HCT116 (cell line): Measurements from ENCODE around the gene STPG3. TPM values are rescaled to one million over a fixed set of nuclear protein-coding genes. Genes with fewer than 3 reads are reported as not detected.

ENCODE experiments used
- ATAC-seq: fragments of 200-7000 bp; cut with Tn5 transposase; 2 replicates; pipeline ENCODE4 v1.9.1; 2020; ENCODE audit warnings: mild to moderate bottlenecking, moderate library complexity
- BruUV-seq: library from RNA; stranded (reverse); fragments of 400-500 nt; replicated peaks from 2 replicates; lab custom pipeline; 2021; lab: Mats Ljungman, UMichigan
- CTCF ChIA-PET: fragments of 300-600 bp; sonication (Branson Sonifier 250); formaldehyde crosslinking; loops from one replicate; lab custom pipeline; 2021; ENCODE audit warnings: antibody characterized with exemption; lab: Charles Lee
- POLR2A ChIA-PET: fragments of 300-600, 350-600 bp; sonication (Branson Sonifier 250); formaldehyde crosslinking; loops from one replicate; lab custom pipeline; 2021; ENCODE audit warnings: antibody characterized with exemption; lab: Charles Lee
- RAD21 ChIA-PET, 2 experiments: fragments of 300-600 bp; sonication (Branson Sonifier 250); formaldehyde crosslinking; loops; one replicate each; lab custom pipeline; 2023; ENCODE audit warnings: low total read pairs in 2 of 2; ENCODE audit not compliant: uncharacterized antibody in 2 of 2, unreplicated experiment in 2 of 2, low non-redundant PET in 1 of 2; lab: Charles Lee
- DNase-seq: peaks from one replicate; pipeline ENCODE4 v3.0.0-alpha.2; 2010; ENCODE audit warnings: low read depth, low spot score
- H2AFZ ChIP-seq: fragments of 200-600 bp; shearing (Covaris generic), sonication (generic); 2 replicates; pipeline ENCODE4 v1.6.1; 2017; ENCODE audit warnings: low read depth, mixed run types, mixed read lengths, antibody characterized with exemption, low read length; ENCODE audit not compliant: poor library complexity, severe bottlenecking
- H3K27ac ChIP-seq: 2 replicates; pipeline ENCODE4 v1.5.1; 2012; ENCODE audit warnings: low read depth, low read length
- H3K27me3 ChIP-seq: fragments of 200-600 bp; sonication (generic); 2 replicates; pipeline ENCODE4 v1.6.1; 2016; ENCODE audit warnings: mixed run types, low read length, mixed read lengths; ENCODE audit not compliant: insufficient read depth
- H3K36me3 ChIP-seq, 2 experiments: fragments of 200-500 bp in 1 of 2; fragments of 200-600 bp in 1 of 2; sonication (Bioruptor generic) in 1 of 2; sonication (generic) in 1 of 2; 2 replicates each; pipeline versions ENCODE4 v1.5.1 to v1.6.1; 2014 to 2016; ENCODE audit warnings: low read length in 2 of 2, inconsistent platforms in 1 of 2, mixed read lengths in 1 of 2, mixed run types in 1 of 2; ENCODE audit not compliant: insufficient read depth in 2 of 2, control insufficient read depth in 1 of 2
- H3K4me1 ChIP-seq, 2 experiments: fragments of 200-600 bp in 1 of 2; sonication (generic) in 1 of 2; 2 replicates each; pipeline versions ENCODE4 v1.5.1 to v1.6.1; 2012 to 2017; ENCODE audit warnings: low read length in 2 of 2, inconsistent platforms in 1 of 2, mild to moderate bottlenecking in 1 of 2, mixed read lengths in 1 of 2, mixed run types in 1 of 2, moderate library complexity in 1 of 2; ENCODE audit not compliant: insufficient read depth in 2 of 2, control insufficient read depth in 1 of 2
- H3K4me2 ChIP-seq: fragments of 200-600 bp; sonication (generic); 2 replicates; pipeline ENCODE4 v1.6.1; 2017; ENCODE audit warnings: mixed run types, low read length, mixed read lengths
- H3K4me3 ChIP-seq, 2 experiments: fragments of 200-600 bp in 1 of 2; sonication (generic) in 1 of 2; replicated peaks in 1 of 2; 2 replicates each; pipeline ENCODE4 v1.5.1; 2011 to 2016; ENCODE audit warnings: low read length in 2 of 2, control low read depth in 1 of 2, low read depth in 1 of 2, mild to moderate bottlenecking in 1 of 2, mixed read lengths in 1 of 2, mixed run types in 1 of 2
- H3K79me2 ChIP-seq: fragments of 200-600 bp; sonication (generic); 2 replicates; pipeline ENCODE4 v1.6.1; 2017; ENCODE audit warnings: mild to moderate bottlenecking, mixed run types, low read length, moderate library complexity, mixed read lengths; ENCODE audit not compliant: insufficient read depth
- H3K9ac ChIP-seq: fragments of 200-600 bp; sonication (generic); 2 replicates; pipeline ENCODE4 v1.6.1; 2016; ENCODE audit warnings: low read length, mixed read lengths
- H3K9me2 ChIP-seq: fragments of 200-600 bp; sonication (generic), shearing (Covaris generic); 2 replicates; pipeline ENCODE4 v1.6.1; 2017; ENCODE audit warnings: mixed run types, mild to moderate bottlenecking, moderate library complexity; ENCODE audit not compliant: insufficient read depth
- H3K9me3 ChIP-seq, 2 experiments: fragments of 200-500 bp in 1 of 2; fragments of 200-600 bp in 1 of 2; sonication (Bioruptor generic) in 1 of 2; sonication (generic) in 1 of 2; 2 replicates each; pipeline ENCODE4 v1.6.1; 2014 to 2017; ENCODE audit warnings: low read length in 2 of 2, mixed read lengths in 2 of 2, inconsistent platforms in 1 of 2, low read depth in 1 of 2, mild to moderate bottlenecking in 1 of 2, mixed run types in 1 of 2, moderate library complexity in 1 of 2; ENCODE audit not compliant: control insufficient read depth in 1 of 2, insufficient read depth in 1 of 2
- H4K20me1 ChIP-seq: fragments of 200-600 bp; sonication (generic), shearing (Covaris generic); 2 replicates; pipeline ENCODE4 v1.6.1; 2017; ENCODE audit warnings: mixed run types, mild to moderate bottlenecking, moderate library complexity; ENCODE audit not compliant: insufficient read depth
- YY1 ChIP-seq: IDR thresholded peaks from 2 replicates; pipeline ENCODE4 v1.6.1; 2011; ENCODE audit warnings: low read length, low read depth, moderate library complexity, mild to moderate bottlenecking; ENCODE audit not compliant: insufficient replicate concordance; ENCODE audit errors: extremely low read depth
- ZFX ChIP-seq: fragments of 450-650 bp; IDR thresholded peaks from 2 replicates; pipeline ENCODE4 v1.6.1; 2017
- intact Hi-C: fragments of 100-400 bp; cut with micrococcal nuclease; formaldehyde crosslinking; loops from 2 replicates; pipeline ENCODE4 v1.10.0; 2022
- total RNA-seq: library from RNA; stranded (reverse); gene quantifications from one replicate; pipeline ENCODE4 v1.2.1, GENCODE V29; 2021; ENCODE audit not compliant: unreplicated experiment
- TF ChIP-seq, protein P1 (sequence below), 3 experiments: fragments of 200-600 bp in 1 of 3; sonication (generic) in 1 of 3; IDR thresholded peaks in 2 of 3; conservative IDR thresholded peaks in 1 of 3; 2 replicates each; pipeline ENCODE4 v1.5.1; 2012 to 2017; ENCODE audit warnings: low read depth in 2 of 3, low read length in 2 of 3, antibody characterized with exemption in 1 of 3, borderline replicate concordance in 1 of 3, control low read depth in 1 of 3, mild to moderate bottlenecking in 1 of 3, mixed read lengths in 1 of 3, mixed run types in 1 of 3, moderate library complexity in 1 of 3; ENCODE audit not compliant: insufficient read depth in 1 of 3

STPG3 gene
- total RNA-seq, 1 experiment from 2014 or later, result not detected

DNA sequence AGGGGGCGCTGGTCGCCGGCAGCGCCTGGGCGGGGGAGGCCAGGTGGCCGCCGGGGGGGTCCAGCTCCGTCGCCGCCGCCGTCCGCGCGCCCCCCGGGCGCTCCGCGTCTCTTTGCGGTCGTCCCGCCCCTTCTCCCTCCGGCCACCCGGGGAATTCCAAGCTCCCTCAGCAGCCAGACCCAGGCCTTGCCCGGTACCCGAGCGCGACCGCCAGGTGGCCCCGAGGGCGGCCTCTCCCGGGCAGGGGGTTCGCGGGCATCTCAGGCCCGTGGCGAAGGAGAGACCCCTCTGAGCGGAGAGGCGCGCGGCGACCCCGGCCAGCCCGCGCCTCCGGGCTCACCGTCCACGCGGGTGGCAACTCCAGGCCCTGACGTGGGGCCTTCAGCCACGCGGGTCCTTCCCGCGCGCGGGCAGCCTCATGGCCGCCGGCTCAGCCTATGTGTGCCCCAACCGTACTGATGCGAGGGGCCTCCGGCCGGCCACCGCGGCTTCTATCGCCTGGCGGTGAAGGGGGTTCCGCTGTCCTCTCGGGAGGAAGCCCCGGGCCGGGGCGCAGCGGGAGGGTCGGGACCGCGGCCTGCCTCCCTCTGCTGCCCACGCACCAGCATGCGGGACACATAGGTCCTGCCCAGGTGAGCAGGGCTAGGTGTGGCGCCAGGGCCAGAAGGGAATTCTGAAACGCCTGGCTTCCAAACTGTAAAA is 51.5 kb downstream of the STPG3 start:
- peak overlapping the region; percentile 56 for H3K9ac ChIP-seq
- ATAC-seq (peak; percentile 64), DNase-seq (no peak)
- no peak overlapping the region for H2AFZ ChIP-seq
- H4K20me1 ChIP-seq, result peaks cover 2% of the 10 kb centered on the region; the same call in 1 of the 2 replicates
- peak overlapping the region; percentile 66 for H3K4me2 ChIP-seq
- H3K27me3 ChIP-seq, result no peaks in the 10 kb centered on the region
- intact Hi-C loops, result no loop called here
- H3K9me3 ChIP-seq, result no peaks in the 10 kb centered on the region
- BruUV-seq, result no TSS peak
- POLR2A ChIA-PET, result interaction anchor here (0.5 to 2.1 kb wide), 7 partner anchors 9 to 152 kb away, joined by 3 to 24 read pairs (median 3); no protein-coding TSS in a partner anchor
- CTCF ChIA-PET, result interaction anchor here (0.7 to 2.1 kb wide), 15 partner anchors 8 to 250 kb away, joined by 3 to 16 read pairs (median 4); partner anchors contain the start of genes EXD3, MRPL41, NELFB and NOXA1
- no peak for TF ChIP-seq YY1
- TF ChIP-seq ZFX, result peak; percentile 61; the same call in 1 of the 2 replicates
- TF ChIP-seq, protein P1, sequence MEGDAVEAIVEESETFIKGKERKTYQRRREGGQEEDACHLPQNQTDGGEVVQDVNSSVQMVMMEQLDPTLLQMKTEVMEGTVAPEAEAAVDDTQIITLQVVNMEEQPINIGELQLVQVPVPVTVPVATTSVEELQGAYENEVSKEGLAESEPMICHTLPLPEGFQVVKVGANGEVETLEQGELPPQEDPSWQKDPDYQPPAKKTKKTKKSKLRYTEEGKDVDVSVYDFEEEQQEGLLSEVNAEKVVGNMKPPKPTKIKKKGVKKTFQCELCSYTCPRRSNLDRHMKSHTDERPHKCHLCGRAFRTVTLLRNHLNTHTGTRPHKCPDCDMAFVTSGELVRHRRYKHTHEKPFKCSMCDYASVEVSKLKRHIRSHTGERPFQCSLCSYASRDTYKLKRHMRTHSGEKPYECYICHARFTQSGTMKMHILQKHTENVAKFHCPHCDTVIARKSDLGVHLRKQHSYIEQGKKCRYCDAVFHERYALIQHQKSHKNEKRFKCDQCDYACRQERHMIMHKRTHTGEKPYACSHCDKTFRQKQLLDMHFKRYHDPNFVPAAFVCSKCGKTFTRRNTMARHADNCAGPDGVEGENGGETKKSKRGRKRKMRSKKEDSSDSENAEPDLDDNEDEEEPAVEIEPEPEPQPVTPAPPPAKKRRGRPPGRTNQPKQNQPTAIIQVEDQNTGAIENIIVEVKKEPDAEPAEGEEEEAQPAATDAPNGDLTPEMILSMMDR (IDR thresholded peaks at IDR 0.05 in 2 of 3, conservative IDR thresholded peaks at IDR 0.05 in 1 of 3; ENCODE audit: borderline replicate concordance in 1 of 3, insufficient read depth in 1 of 3, low read depth in 2 of 3, low read length in 2 of 3), result peak in 2 of 3 experiments; percentile 47 to 57; a peak in 4 of 6 replicates
- H3K79me2 ChIP-seq, result peaks cover 17% of the 10 kb centered on the region
- peak overlapping the region; percentile 61; the same call in 1 of the 2 replicates for H3K27ac ChIP-seq
- no peaks in the 10 kb centered on the region for H3K36me3 ChIP-seq
- no peaks in the 10 kb centered on the region for H3K9me2 ChIP-seq
- RAD21 ChIA-PET, result interaction anchor here in 1 of 2 experiments (0.5 kb wide), 1 partner anchor 103 kb away, joined by 3 read pairs; no protein-coding TSS in a partner anchor
- peak overlapping the region; percentile 15 to 46 for H3K4me3 ChIP-seq
- peaks cover 16 to 60% of the 10 kb centered on the region in 2 experiments for H3K4me1 ChIP-seq

Other genes starting within 250 kb of the STPG3 start
- gene ABCA2, start 223.0 kb upstream of the STPG3 start, total RNA-seq, result 114 TPM
- not detected for gene FUT7, start 219.2 kb upstream of the STPG3 start, total RNA-seq
- gene NPDC1, start 205.1 kb upstream of the STPG3 start, total RNA-seq, result 98.8 TPM
- 32.5 TPM for gene ENTPD2, start 197.2 kb upstream of the STPG3 start, total RNA-seq
- 71.7 TPM for gene SAPCD2, start 180.7 kb upstream of the STPG3 start, total RNA-seq
- 11.0 TPM for gene UAP1L1, start 173.8 kb upstream of the STPG3 start, total RNA-seq
- gene MAN1B1, start 164.3 kb upstream of the STPG3 start, total RNA-seq, result 50.9 TPM
- 291 TPM for gene DPP7, start 136.6 kb upstream of the STPG3 start, total RNA-seq
- 23.1 TPM for gene GRIN1, start 112.1 kb upstream of the STPG3 start, total RNA-seq
- 2.4 TPM for gene LRRC26, start 81.2 kb upstream of the STPG3 start, total RNA-seq
- not detected for gene TMEM210, start 79.2 kb upstream of the STPG3 start, total RNA-seq
- gene ANAPC2, start 62.7 kb upstream of the STPG3 start, total RNA-seq, result 75.5 TPM
- 84.7 TPM for gene SSNA1, start 62.6 kb upstream of the STPG3 start, total RNA-seq
- 24.9 TPM for gene TPRN, start 50.5 kb upstream of the STPG3 start, total RNA-seq
- gene TMEM203, start 45.6 kb upstream of the STPG3 start, total RNA-seq, result 45.0 TPM
- gene NDOR1, start 45.6 kb upstream of the STPG3 start, total RNA-seq, result 28.4 TPM
- gene RNF208, start 29.0 kb upstream of the STPG3 start, total RNA-seq, result 26.1 TPM
- gene CYSRT1, start 26.1 kb upstream of the STPG3 start, total RNA-seq, result 4.3 TPM
- 0.30 TPM for gene RNF224, start 23.8 kb upstream of the STPG3 start, total RNA-seq
- 0.15 TPM for gene SLC34A3, start 20.4 kb upstream of the STPG3 start, total RNA-seq
- 502 TPM for gene TUBB4B, start 10.0 kb upstream of the STPG3 start, total RNA-seq
- 86.4 TPM for gene NELFB, start 4.0 kb downstream of the STPG3 start, total RNA-seq
- 34.0 TPM for gene TOR4A, start 26.4 kb downstream of the STPG3 start, total RNA-seq
- 22.2 TPM for gene NRARP, start 51.0 kb downstream of the STPG3 start, total RNA-seq
- 25.4 TPM for gene EXD3, start 171.9 kb downstream of the STPG3 start, total RNA-seq
- 13.2 TPM for gene NOXA1, start 172.1 kb downstream of the STPG3 start, total RNA-seq
- gene ENTPD8, start 190.1 kb downstream of the STPG3 start, total RNA-seq, result 1.7 TPM
- 81.9 TPM for gene NSMF, start 208.0 kb downstream of the STPG3 start, total RNA-seq